GM12891 (cell line): ENCODE results near the gene SPTAN1.

ENCODE experiments used
- DNase-seq: peaks from one replicate; pipeline ENCODE4 v3.0.0; 2011; ENCODE audit warnings: low spot score; ENCODE audit not compliant: insufficient read length
- FAIRE-seq: peaks from 2 replicates; lab custom pipeline; 2011; peaks lifted over from hg19 to GRCh38; lab: Jason Lieb, UNC
- PAX5 ChIP-seq: IDR thresholded peaks from 2 replicates; pipeline ENCODE4 v1.6.1; 2011; ENCODE audit warnings: low read length, moderate library complexity, mild to moderate bottlenecking; ENCODE audit not compliant: insufficient read depth, severe bottlenecking
- POLR2A ChIP-seq: IDR thresholded peaks from 2 replicates; pipeline ENCODE4 v1.6.1; 2011; ENCODE audit warnings: low read depth, low read length, control low read depth
- POLR2AphosphoS5 ChIP-seq: IDR thresholded peaks from 2 replicates; pipeline ENCODE4 v1.6.1; 2011; ENCODE audit warnings: low read depth, low read length, control low read depth
- POU2F2 ChIP-seq: IDR thresholded peaks from 2 replicates; pipeline ENCODE4 v1.6.1; 2011; ENCODE audit warnings: low read depth, mild to moderate bottlenecking, control low read depth, low read length, moderate library complexity
- SPI1 ChIP-seq: IDR thresholded peaks from 2 replicates; pipeline ENCODE4 v1.6.1; 2011; ENCODE audit warnings: low read depth, low read length, control low read depth
- TAF1 ChIP-seq: IDR thresholded peaks from 2 replicates; pipeline ENCODE4 v1.6.1; 2011; ENCODE audit warnings: low read depth, low read length, control low read depth

The SPTAN1 gene

GRCh38 chr9:128619127-128619526 lies 66.7 kb downstream of the SPTAN1 start:
- TF ChIP-seq SPI1: no peak
- FAIRE-seq (no peak), DNase-seq (no peak)

GRCh38 chr9:128619779-128620178 lies 67.4 kb downstream of the SPTAN1 start:
- TF ChIP-seq TAF1 (no peak), POLR2A (no peak), SPI1 (no peak), POLR2AphosphoS5 (no peak), PAX5 (no peak), POU2F2 (no peak)
- no peak for FAIRE-seq
- DNase-seq: no peak

DNA sequence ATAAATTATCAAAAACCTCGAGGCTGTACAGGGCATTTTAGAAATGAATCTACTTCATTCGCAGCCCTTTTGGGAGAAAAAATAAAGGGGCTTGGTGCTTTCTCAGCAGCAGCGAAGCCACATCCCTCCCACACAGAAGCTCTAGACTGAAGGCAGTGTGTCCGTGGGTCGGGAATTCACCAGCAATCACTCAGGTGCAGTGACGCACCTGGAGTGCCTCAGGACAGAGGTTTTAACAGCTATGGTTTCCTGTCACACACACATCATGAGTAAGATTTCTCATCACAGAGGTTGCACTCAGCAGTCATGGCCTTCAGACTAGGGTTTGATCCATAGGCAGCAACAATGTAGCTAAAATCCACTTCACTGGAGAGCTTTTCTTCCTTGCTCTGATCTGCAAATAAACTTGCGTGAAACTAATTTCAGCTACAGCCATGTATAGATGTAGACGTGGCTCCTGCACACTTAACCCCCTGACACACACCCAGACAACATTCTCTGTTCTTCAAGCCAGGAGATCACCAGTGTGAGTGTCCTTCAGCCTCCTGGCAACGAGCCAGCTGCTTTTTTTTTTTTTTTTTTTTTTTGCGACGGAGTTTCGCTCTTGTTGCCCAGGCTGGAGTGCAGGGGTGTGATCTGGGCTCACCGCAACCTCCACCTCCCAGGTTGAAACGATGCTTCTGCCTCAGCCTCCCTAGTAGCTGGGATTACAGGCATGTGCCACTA lies 69.5 kb downstream of the SPTAN1 start:
- TF ChIP-seq POU2F2: no peak
- no peak for TF ChIP-seq POLR2A
- TF ChIP-seq POLR2AphosphoS5: no peak
- TF ChIP-seq SPI1: no peak
- TF ChIP-seq TAF1: no peak
- TF ChIP-seq PAX5: no peak
- DNase-seq: no peak
- FAIRE-seq: no peak

DNA sequence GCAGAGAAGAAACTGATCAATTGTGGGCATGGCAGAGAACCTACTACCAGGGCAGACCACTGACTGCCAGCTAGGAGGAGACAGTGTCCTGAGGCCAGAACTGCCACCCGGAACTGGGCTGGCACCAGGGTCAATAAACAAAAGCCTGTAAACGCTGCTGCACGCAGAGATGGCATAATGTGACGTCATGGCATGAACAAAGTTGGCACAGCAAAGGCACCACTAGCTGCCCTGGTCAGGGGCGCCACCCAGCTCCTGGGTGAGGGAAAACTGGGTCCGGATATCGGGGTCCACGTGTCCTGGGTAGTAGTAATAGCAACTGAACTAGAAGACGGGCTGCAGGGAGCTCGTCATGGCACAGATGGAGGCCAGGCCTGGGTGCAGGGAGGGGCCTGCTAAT lies 72.2 kb downstream of the SPTAN1 start:
- TF ChIP-seq POU2F2: no peak
- TF ChIP-seq POLR2AphosphoS5: no peak
- TF ChIP-seq PAX5: no peak
- no peak for TF ChIP-seq SPI1
- no peak for TF ChIP-seq POLR2A
- TF ChIP-seq TAF1: no peak
- FAIRE-seq: no peak
- no peak for DNase-seq

- TF ChIP-seq PAX5: no peak
- TF ChIP-seq SPI1: no peak
- TF ChIP-seq TAF1: no peak
- DNase-seq (no peak), FAIRE-seq (no peak)
Observed at GRCh38 chr9:128625391-128626146, 73.2 kb downstream of the SPTAN1 start.

- FAIRE-seq (no peak), DNase-seq (no peak)
- no peak for TF ChIP-seq POLR2AphosphoS5
- TF ChIP-seq PAX5: no peak
- no peak for TF ChIP-seq TAF1
- no peak for TF ChIP-seq POLR2A
- TF ChIP-seq SPI1: no peak
- TF ChIP-seq POU2F2: no peak
Observed at GRCh38 chr9:128626181-128626580, 73.8 kb downstream of the SPTAN1 start.

GRCh38 chr9:128627127-128627715 lies 74.8 kb downstream of the SPTAN1 start:
- DNase-seq: no peak
- FAIRE-seq: no peak
- no peak for TF ChIP-seq POLR2AphosphoS5
- no peak for TF ChIP-seq TAF1

DNA sequence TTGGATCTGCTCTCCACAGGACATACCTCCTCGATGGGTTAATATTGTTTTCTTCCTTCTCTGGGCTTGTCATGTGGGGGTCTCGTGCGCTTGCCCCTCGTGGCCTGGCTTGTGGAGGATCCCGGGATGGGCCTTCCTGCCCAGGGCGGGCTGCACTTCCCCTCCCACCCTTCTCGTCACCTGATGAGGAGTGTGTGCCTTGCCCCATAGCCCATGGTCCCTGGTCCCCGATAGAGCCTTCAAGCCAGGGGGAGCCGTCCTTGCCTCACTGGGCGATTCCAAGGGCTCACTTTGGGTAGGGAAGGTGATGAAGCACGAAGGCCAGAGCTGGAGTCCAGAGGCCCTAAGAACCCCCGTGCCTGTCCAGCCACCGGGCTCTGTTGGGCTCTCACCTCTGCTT lies 75.5 kb downstream of the SPTAN1 start:
- DNase-seq: no peak
- no peak for FAIRE-seq
- no peak for TF ChIP-seq TAF1
- TF ChIP-seq SPI1: no peak
- TF ChIP-seq POLR2A: no peak
- TF ChIP-seq POU2F2: no peak
- TF ChIP-seq PAX5: no peak
- no peak for TF ChIP-seq POLR2AphosphoS5

DNA sequence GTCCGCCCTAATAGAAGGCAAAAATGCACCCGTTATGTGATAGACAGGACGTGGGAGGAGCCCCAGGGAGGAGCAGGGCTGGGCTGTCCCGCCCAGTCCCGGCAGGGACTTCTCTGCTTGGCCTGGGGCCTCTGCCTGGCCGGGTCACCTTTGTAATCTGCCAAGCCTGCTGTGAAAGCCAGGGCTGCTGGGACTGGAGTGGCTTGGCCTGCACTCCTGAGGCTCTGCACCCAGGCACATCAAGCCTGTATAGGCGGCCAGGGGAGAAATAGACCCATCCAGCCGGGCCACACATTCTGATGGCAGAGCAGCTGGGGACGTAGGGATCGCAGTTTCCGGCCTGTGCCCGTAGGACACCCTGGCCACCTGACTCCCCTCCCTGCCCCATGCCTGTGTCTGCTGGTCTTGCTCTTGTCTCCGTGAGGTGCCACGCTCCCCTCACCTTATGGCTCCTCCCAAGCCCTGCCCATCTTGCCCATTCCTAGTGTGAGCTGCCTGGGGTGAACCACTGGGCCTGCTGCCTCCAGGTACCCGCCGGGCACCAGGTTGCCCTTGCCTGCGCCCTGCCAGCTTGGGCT lies 76.2 kb downstream of the SPTAN1 start:
- FAIRE-seq (no peak), DNase-seq (no peak)
- no peak for TF ChIP-seq POU2F2
- TF ChIP-seq TAF1: no peak

GRCh38 chr9:128629136-128629535 lies 76.7 kb downstream of the SPTAN1 start:
- DNase-seq: no peak
- TF ChIP-seq POLR2AphosphoS5 (no peak), TAF1 (no peak), POU2F2 (no peak), POLR2A (no peak), SPI1 (no peak), PAX5 (no peak)
- FAIRE-seq: no peak

DNA sequence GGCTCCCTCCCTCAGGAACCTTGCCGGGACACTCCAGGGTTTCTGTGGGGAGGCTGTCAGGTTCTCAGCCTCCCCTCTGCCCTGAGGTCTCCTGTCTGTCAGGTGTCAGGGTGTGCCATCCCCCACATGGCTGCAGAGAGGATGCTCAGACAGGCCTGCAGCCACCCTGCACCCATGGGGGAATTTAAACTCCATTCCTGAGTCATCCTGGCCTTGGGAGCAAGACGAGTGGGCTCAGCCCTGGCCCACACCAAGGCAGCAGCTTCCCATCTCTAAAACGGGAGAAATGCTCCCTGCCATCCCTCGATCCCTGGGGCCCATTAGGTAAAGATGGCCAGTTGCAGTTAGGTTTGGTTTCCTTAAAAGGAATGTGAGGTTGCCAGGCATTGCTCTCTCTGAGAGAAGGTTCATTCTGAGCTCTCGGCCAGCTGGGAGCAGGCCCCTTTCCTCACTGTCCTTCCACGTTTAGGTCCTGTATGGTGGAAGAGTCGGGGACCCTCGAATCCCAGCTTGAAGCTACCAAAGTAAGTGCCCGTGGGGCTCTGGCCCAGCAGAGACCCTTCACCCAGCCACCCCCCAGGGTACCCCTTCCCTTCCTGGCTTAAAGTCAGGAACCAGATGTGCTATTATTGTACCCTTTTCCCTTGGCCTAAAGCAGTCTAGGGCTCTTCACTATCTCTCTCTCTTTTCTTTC lies 77.6 kb downstream of the SPTAN1 start:
- no peak for FAIRE-seq
- TF ChIP-seq PAX5: no peak
- TF ChIP-seq TAF1: no peak
- no peak for TF ChIP-seq SPI1
- no peak for TF ChIP-seq POU2F2
- TF ChIP-seq POLR2A: no peak
- TF ChIP-seq POLR2AphosphoS5: no peak
- no peak for DNase-seq
